Kidney (tissue), 14 donors: ENCODE data around the gene SASH1. TPM values are rescaled to one million over a fixed set of nuclear protein-coding genes. Genes with fewer than 3 reads are reported as not detected.

Experiments used
- DNase-seq, 5 donors: peaks; one replicate each; pipeline ENCODE4 v3.0.0-alpha.2; 2013 to 2020
- FAIRE-seq: peaks from 2 replicates; lab custom pipeline; 2012; peaks lifted over from hg19 to GRCh38; lab: Jason Lieb, UNC
- H3K27ac ChIP-seq, 2 donors: one replicate each; pipeline ENCODE4 v1.7.0; 2013; ENCODE audit warnings: low read depth in 2 of 2, low read length in 2 of 2, inconsistent platforms in 1 of 2
- H3K27me3 ChIP-seq: one replicate; pipeline ENCODE4 v1.7.1; 2013; ENCODE audit warnings: low read length, inconsistent platforms; ENCODE audit not compliant: control insufficient read depth, insufficient read depth
- H3K36me3 ChIP-seq, 3 donors: one replicate each; pipeline versions ENCODE4 v1.7.0 to v1.7.1; 2013; ENCODE audit warnings: low read length in 3 of 3, control low read depth in 1 of 3, inconsistent platforms in 1 of 3; ENCODE audit not compliant: insufficient read depth in 3 of 3, control insufficient read depth in 2 of 3
- H3K4me1 ChIP-seq, 3 donors: one replicate each; pipeline versions ENCODE4 v1.7.0 to v1.7.1; 2013; ENCODE audit warnings: low read length in 3 of 3, inconsistent platforms in 1 of 3, low read depth in 1 of 3; ENCODE audit not compliant: control insufficient read depth in 2 of 3, insufficient read depth in 2 of 3
- H3K4me3 ChIP-seq, 3 donors: one replicate each; pipeline versions ENCODE4 v1.7.0 to v1.8.1; 2013; ENCODE audit warnings: low read length in 3 of 3, control low read depth in 1 of 3, inconsistent platforms in 1 of 3
- H3K9ac ChIP-seq, 3 donors: one replicate each; pipeline versions ENCODE4 v1.7.0 to v1.7.1; 2013; ENCODE audit warnings: low read length in 3 of 3, control low read depth in 1 of 3, inconsistent platforms in 1 of 3
- H3K9me3 ChIP-seq, 3 donors: one replicate each; pipeline versions ENCODE4 v1.7.0 to v1.7.1; 2013; ENCODE audit warnings: low read length in 3 of 3, control low read depth in 1 of 3, inconsistent platforms in 1 of 3; ENCODE audit not compliant: control insufficient read depth in 2 of 3, insufficient read depth in 1 of 3
- CTCF ChIP-seq: IDR thresholded peaks from 3 replicates; pipeline ENCODE4 v1.5.1; 2012; ENCODE audit warnings: mild to moderate bottlenecking, moderate library complexity, borderline replicate concordance; ENCODE audit not compliant: insufficient read depth; ENCODE audit errors: extremely low read depth
- intact Hi-C: fragments of 100-400 bp; cut with DNase I; formaldehyde crosslinking; loops from one replicate; pipeline ENCODE4 v1.11.1; 2022
- polyA plus RNA-seq: library from polyadenylated mRNA; stranded (reverse); fragments of 350-450 nt; fragmentation: Illumina TruSeq; extraction: RNeasy Lipid Tissue Mini Kit (QIAGEN cat#74804); gene quantifications from one replicate; pipeline ENCODE4 v1.2.3, GENCODE V29; 2014; ENCODE audit warnings: low read depth, low replicate concordance; ENCODE audit not compliant: insufficient read depth
- total RNA-seq: library from RNA; stranded (reverse); fragmentation: NEBNext Ultra II Directional; extraction: Animal tissue kit (Norgen Biotek cat#: 25700); gene quantifications from one replicate; pipeline ENCODE4 v1.2.1, GENCODE V29; 2021
- donor health status: control.
- donor health status: control.
- donor health status: control.
- donor health status: control.
- donor health status: control.
- donor health status: DM: yes; HTN: yes; CAD: no.
- donor health status: Normal renal cell carcinoma (clear cell type).

The SASH1 gene
- total and polyA plus RNA-seq, 2 donors from 2014 or later = 6.2 to 148 TPM

DNA sequence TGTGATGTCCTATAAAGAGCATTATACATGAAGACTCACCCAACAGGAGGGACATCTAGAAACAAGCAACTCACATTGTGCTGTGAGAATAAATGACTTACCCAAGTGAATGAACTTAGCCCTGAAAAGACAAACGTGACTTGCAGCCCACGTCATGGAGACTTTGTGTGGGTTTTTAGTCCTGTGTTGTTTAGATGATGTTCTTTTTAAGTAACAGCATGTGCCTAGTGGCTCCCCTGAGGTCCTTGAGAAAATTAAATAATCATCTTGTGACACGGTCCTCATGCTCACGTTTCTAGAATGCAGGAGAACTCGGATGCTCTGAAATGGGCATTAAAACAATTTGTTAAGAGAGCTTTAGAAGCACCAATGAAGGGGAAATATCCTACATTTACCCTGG lies 165.1 kb downstream of the SASH1 start:
- intact Hi-C loops = no loop called here
- no peak for TF ChIP-seq CTCF
- H3K4me1 ChIP-seq = peaks cover 0 to 4% (median 0%) of the 10 kb centered on the region in 3 donors
- H3K9me3 ChIP-seq = no peaks in the 10 kb centered on the region
- H3K36me3 ChIP-seq = no peaks in the 10 kb centered on the region
- H3K27ac ChIP-seq = peak overlapping the region; percentile 67 to 71
- peak overlapping the region in 1 of 3 donors; percentile 59 for H3K9ac ChIP-seq
- FAIRE-seq (no peak), DNase-seq (peak in 1 of 5 donors; percentile 38)
- peak overlapping the region in 1 of 3 donors; percentile 49 for H3K4me3 ChIP-seq
- H3K27me3 ChIP-seq = no peaks in the 10 kb centered on the region

DNA sequence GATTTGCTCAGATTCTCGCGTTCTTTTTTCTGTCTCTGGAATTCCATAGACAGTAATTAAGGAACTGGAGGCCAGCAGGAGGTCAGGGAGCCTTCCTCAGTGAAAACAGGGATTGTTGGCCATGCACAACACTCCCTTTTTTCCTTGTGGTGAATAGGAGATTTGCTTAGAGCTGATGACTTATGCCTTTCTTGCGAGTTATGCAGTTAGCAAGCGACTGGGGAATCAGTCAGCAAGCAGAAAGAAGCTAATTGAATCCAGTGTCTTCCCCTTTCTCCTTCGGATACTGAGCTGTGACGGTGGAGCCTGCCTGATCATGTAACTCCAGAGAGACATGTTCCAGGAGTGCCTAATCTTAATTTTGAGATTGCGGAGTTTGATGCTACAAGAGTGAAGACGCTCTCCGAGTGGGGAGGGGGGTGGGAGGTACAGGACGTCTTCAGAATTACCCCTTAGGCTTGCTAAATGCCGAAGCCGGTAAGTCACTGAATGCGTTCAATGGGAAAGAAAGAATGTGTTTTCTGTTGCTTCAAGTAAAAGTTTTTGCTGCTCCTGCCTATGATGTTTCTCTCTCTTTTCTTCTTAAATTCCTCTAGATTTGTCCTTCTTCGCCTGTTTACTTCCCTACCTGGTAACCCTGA lies 165.9 kb downstream of the SASH1 start:
- H3K4me3 ChIP-seq = peak overlapping the region; percentile 49 to 68 (median 61)
- DNase-seq (peak in 4 of 5 donors; percentile 43 to 82 (median 63)), FAIRE-seq (no peak)
- intact Hi-C loops = no loop called here
- H3K9ac ChIP-seq = peak overlapping the region in 2 of 3 donors; percentile 42 to 59
- H3K4me1 ChIP-seq = peaks cover 0 to 4% (median 0%) of the 10 kb centered on the region in 3 donors
- H3K36me3 ChIP-seq = no peaks in the 10 kb centered on the region
- no peaks in the 10 kb centered on the region for H3K27me3 ChIP-seq
- no peaks in the 10 kb centered on the region for H3K9me3 ChIP-seq
- peak overlapping the region; percentile 59 to 71 for H3K27ac ChIP-seq
- no peak for TF ChIP-seq CTCF

DNA sequence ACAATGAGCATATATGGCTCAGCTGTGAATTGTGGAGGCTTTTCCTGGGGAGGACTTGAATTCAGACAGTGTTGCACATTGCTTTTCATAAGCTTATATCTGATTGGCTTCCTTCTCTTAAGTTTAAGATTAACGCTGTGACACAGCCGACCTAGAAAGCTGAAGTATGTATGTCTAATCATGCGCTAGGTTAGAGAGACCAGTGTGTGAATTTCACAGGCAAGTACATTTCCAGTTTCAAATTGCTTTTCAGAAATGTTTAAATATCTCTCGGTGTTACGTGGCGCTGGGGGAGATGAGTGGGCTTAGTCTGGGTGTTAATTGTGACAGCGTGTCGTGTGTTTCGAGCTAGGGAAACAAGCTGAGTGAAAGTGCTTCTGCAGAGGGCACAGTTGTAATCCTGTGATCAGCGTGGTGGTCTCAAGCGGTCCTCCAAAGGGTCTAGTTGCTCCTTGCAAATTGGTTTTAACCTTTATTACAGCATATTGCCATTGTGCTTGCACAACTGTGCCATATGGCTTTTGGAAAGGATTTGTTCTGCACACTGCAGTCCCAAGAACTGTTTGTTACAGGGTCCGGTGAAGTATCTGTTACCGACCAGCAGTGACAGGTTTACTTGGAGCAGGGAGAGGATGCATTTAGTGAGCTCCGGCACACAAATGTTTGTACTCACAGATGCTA lies 166.6 kb downstream of the SASH1 start:
- peak overlapping the region in 2 of 3 donors; percentile 42 to 59 for H3K9ac ChIP-seq
- H3K9me3 ChIP-seq = no peaks in the 10 kb centered on the region
- H3K36me3 ChIP-seq = no peaks in the 10 kb centered on the region
- TF ChIP-seq CTCF = no peak
- H3K4me3 ChIP-seq = peak overlapping the region; percentile 49 to 68 (median 61)
- peaks cover 0 to 4% (median 0%) of the 10 kb centered on the region in 3 donors for H3K4me1 ChIP-seq
- no peaks in the 10 kb centered on the region for H3K27me3 ChIP-seq
- FAIRE-seq = no peak
- DNase-seq = peak in 2 of 5 donors; percentile 45 to 53
- peak overlapping the region; percentile 59 to 71 for H3K27ac ChIP-seq
- intact Hi-C loops = no loop called here
